Vagina (tissue), 2 donors: ENCODE measurements around the gene ERAL1. TPM values are rescaled to one million over a fixed set of nuclear protein-coding genes. Genes with fewer than 3 reads are reported as not detected.
"Not testable (repeated sequence)": the region's sequence is repeated elsewhere in the genome, so short reads cannot be mapped to it uniquely, and the experiment has no call there.

Experiments used
- DNase-seq, 2 donors: peaks; one replicate each; pipeline ENCODE4 v3.0.0-alpha.2; 2017; ENCODE audit errors: extremely low spot score in 2 of 2
- H3K27ac ChIP-seq: fragments of 200-600 bp; sonication (generic); one replicate; pipeline ENCODE4 v1.5.1; 2019
- H3K27me3 ChIP-seq: fragments of 200-600 bp; sonication (generic); one replicate; pipeline ENCODE4 v1.5.1; 2019
- H3K36me3 ChIP-seq, 2 donors: fragments of 200-600 bp; sonication (generic); one replicate each; pipeline ENCODE4 v1.5.1; 2017 to 2019
- H3K4me1 ChIP-seq: fragments of 200-600 bp; sonication (generic); one replicate; pipeline ENCODE4 v1.5.1; 2019
- H3K4me3 ChIP-seq, 2 donors: fragments of 200-600 bp; sonication (generic); 1 replicate in 1 of 2; 2 replicates in 1 of 2; pipeline ENCODE4 v1.5.1; 2016 to 2019
- H3K9me3 ChIP-seq: fragments of 200-600 bp; sonication (generic); one replicate; pipeline ENCODE4 v1.5.1; 2019
- POLR2A ChIP-seq, 2 donors: fragments of 450-650 bp; IDR thresholded peaks; one replicate each; pipeline ENCODE4 v1.6.1; 2017; ENCODE audit warnings: antibody characterized with exemption in 2 of 2, mild to moderate bottlenecking in 2 of 2, moderate library complexity in 2 of 2
- POLR2AphosphoS5 ChIP-seq, 2 donors: sonication (generic); formaldehyde crosslinking; IDR thresholded peaks; one replicate each; pipeline ENCODE4 v1.9.0; 2017; ENCODE audit warnings: antibody characterized with exemption in 2 of 2, mild to moderate bottlenecking in 2 of 2, low read depth in 1 of 2; ENCODE audit not compliant: insufficient read depth in 1 of 2
- intact Hi-C: fragments of 100-400 bp; cut with DNase I; formaldehyde crosslinking; loops from one replicate; pipeline ENCODE4 v1.15.1; 2023
- total RNA-seq: library from RNA; depleted of rRNA; stranded (reverse); fragments of >200 nt; gene quantifications from one replicate; pipeline ENCODE4 v1.2.3, GENCODE V29; 2016
- TF ChIP-seq, protein P1 (sequence below), 3 experiments: fragments of 450-650 bp in 2 of 3; fragments of 200-600 bp in 1 of 3; sonication (generic) in 1 of 3; IDR thresholded peaks; one replicate each; pipeline ENCODE4 v1.5.1; 2017 to 2019; ENCODE audit warnings: antibody characterized with exemption in 3 of 3, mild to moderate bottlenecking in 2 of 3, moderate library complexity in 2 of 3

The ERAL1 gene
- total RNA-seq, 1 donor from 2014 or later = 44.9 TPM

- TF ChIP-seq, protein P1, sequence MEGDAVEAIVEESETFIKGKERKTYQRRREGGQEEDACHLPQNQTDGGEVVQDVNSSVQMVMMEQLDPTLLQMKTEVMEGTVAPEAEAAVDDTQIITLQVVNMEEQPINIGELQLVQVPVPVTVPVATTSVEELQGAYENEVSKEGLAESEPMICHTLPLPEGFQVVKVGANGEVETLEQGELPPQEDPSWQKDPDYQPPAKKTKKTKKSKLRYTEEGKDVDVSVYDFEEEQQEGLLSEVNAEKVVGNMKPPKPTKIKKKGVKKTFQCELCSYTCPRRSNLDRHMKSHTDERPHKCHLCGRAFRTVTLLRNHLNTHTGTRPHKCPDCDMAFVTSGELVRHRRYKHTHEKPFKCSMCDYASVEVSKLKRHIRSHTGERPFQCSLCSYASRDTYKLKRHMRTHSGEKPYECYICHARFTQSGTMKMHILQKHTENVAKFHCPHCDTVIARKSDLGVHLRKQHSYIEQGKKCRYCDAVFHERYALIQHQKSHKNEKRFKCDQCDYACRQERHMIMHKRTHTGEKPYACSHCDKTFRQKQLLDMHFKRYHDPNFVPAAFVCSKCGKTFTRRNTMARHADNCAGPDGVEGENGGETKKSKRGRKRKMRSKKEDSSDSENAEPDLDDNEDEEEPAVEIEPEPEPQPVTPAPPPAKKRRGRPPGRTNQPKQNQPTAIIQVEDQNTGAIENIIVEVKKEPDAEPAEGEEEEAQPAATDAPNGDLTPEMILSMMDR (IDR thresholded peaks at IDR 0.05) = no peak
- TF ChIP-seq POLR2A (IDR thresholded peaks at IDR 0.05) = no peak
- no peak for TF ChIP-seq POLR2AphosphoS5 (IDR thresholded peaks at IDR 0.05; ENCODE audit: insufficient read depth in 1 of 2, low read depth in 1 of 2)
- DNase-seq = no peak
- H3K27ac ChIP-seq = no peak overlapping the region
- no peaks in the 10 kb centered on the region for H3K4me1 ChIP-seq
- no peak overlapping the region for H3K4me3 ChIP-seq
- no peaks in the 10 kb centered on the region for H3K9me3 ChIP-seq
- no peaks in the 10 kb centered on the region for H3K27me3 ChIP-seq
- intact Hi-C loops = no loop called here
- no peaks in the 10 kb centered on the region for H3K36me3 ChIP-seq
Observed at GRCh38 chr17:28873839-28874238, 19.0 kb downstream of the ERAL1 start.

DNA sequence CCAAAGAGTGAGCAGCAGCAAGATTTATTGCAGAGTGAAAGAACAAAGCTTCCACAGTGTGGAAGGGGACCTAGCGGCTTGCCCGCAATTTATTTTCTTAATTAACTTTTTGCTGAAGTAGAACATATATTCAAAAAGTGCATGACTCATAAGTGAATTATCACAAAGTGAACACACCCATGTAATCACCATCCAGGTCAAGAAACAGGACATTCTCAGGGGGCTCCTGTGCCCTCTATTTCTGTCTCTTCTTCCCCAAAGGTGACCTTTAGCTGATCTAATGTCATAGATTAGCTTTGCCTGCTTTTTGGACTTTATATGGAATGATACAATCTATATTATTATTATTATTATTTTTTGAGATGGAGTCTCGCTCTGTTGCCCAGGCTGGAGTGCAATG lies 19.9 kb downstream of the ERAL1 start:
- DNase-seq = no peak
- H3K9me3 ChIP-seq = no peaks in the 10 kb centered on the region
- no peak for TF ChIP-seq POLR2AphosphoS5 (IDR thresholded peaks at IDR 0.05; ENCODE audit: insufficient read depth in 1 of 2, low read depth in 1 of 2)
- TF ChIP-seq POLR2A (IDR thresholded peaks at IDR 0.05) = no peak
- TF ChIP-seq, protein P1 (IDR thresholded peaks at IDR 0.05) = no peak
- H3K4me3 ChIP-seq = no peak overlapping the region
- no peaks in the 10 kb centered on the region for H3K27me3 ChIP-seq
- no peaks in the 10 kb centered on the region for H3K4me1 ChIP-seq
- H3K27ac ChIP-seq = no peak overlapping the region
- peaks cover 0 to 6% of the 10 kb centered on the region in 2 donors for H3K36me3 ChIP-seq
- intact Hi-C loops = no loop called here

GRCh38 chr17:28875848-28876550 lies 21.2 kb downstream of the ERAL1 start:
- no peak for DNase-seq
- Histone ChIP-seq H3K36me3 (peaks cover 0 to 18% of the 10 kb centered on the region in 2 donors), H3K27me3 (no peaks in the 10 kb centered on the region), H3K9me3 (no peaks in the 10 kb centered on the region), H3K27ac (no peak overlapping the region), H3K4me3 (no peak overlapping the region), H3K4me1 (no peaks in the 10 kb centered on the region)
- TF ChIP-seq, protein P1 (IDR thresholded peaks at IDR 0.05) = no peak
- TF ChIP-seq POLR2A (IDR thresholded peaks at IDR 0.05) (no peak), POLR2AphosphoS5 (IDR thresholded peaks at IDR 0.05; ENCODE audit: insufficient read depth in 1 of 2, low read depth in 1 of 2) (no peak)
- intact Hi-C loops = no loop called here

DNA sequence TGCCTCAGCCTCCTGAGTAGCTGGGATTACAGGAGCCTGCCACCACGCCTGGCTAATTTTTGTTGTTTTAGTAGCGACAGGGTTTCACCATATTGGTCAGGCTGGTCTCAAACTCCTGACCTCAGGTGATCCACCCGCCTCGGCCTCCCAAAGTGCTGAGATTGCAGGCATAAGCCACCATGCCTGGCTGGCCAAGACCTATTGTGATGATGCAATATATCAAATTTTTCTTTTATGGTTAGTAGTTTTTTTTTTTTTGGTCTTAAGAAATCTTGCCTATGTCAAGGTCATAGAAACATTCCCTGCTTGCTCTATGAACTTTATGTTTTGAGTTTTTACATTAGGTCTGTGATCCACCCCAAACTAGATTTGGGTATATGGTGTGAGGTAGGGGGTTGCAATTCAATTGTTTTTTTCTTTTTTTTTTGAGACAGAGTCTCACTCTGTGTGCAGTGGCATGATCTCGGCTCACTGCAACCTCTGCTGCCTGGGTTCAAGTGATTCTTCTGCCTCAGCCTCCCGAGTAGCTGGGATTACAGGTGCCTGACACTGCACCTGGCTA lies 22.4 kb downstream of the ERAL1 start:
- H3K27ac ChIP-seq, intact Hi-C loops, H3K27me3 ChIP-seq, H3K4me1 ChIP-seq, DNase-seq, H3K9me3 ChIP-seq, H3K4me3 ChIP-seq: not testable (repeated sequence)
- H3K36me3 ChIP-seq = peaks cover 0 to 30% of the 10 kb centered on the region in 2 donors

GRCh38 chr17:28878158-28878910 lies 23.5 kb downstream of the ERAL1 start:
- Histone ChIP-seq H3K27me3 (no peaks in the 10 kb centered on the region), H3K9me3 (no peaks in the 10 kb centered on the region), H3K27ac (no peak overlapping the region), H3K4me1 (no peaks in the 10 kb centered on the region), H3K36me3 (peaks cover 0 to 41% of the 10 kb centered on the region in 2 donors), H3K4me3 (no peak overlapping the region)
- no peak for DNase-seq
- intact Hi-C loops = no loop called here
- TF ChIP-seq POLR2AphosphoS5 (IDR thresholded peaks at IDR 0.05; ENCODE audit: insufficient read depth in 1 of 2, low read depth in 1 of 2) (no peak), POLR2A (IDR thresholded peaks at IDR 0.05) (no peak)
- TF ChIP-seq, protein P1 (IDR thresholded peaks at IDR 0.05) = no peak
